Fibroblast of skin of back (primary cell): ENCODE results near the gene JAKMIP2. TPM values are rescaled to one million over a fixed set of nuclear protein-coding genes. Genes with fewer than 3 reads are reported as not detected.
"Not testable (repeated sequence)": the region's sequence is repeated elsewhere in the genome, so short reads cannot be mapped to it uniquely, and the experiment has no call there.

Source experiments
- DNase-seq: peaks from one replicate; pipeline ENCODE4 v3.0.0-alpha.2; 2013
- polyA plus RNA-seq, 2 experiments: library from polyadenylated mRNA; unstranded; fragments of 120-200 nt; gene quantifications; one replicate each; pipeline ENCODE4 v1.2.1, GENCODE V29; 2013; ENCODE audit not compliant: insufficient read length in 2 of 2

The JAKMIP2 gene
- polyA plus RNA-seq (2013, experiment 1 of 2; ENCODE audit: insufficient read length): 0.07 TPM
- polyA plus RNA-seq (2013, experiment 2 of 2; ENCODE audit: insufficient read length): 0.14 TPM

GRCh38 chr5:147782110-147783028, at the start of gene JAKMIP2:
Gene JAKMIP2 (minus strand): TSS chr5:147782728. CDS start chr5:147671806, 110,922 bp downstream.
- peak; percentile 47 for DNase-seq

DNA sequence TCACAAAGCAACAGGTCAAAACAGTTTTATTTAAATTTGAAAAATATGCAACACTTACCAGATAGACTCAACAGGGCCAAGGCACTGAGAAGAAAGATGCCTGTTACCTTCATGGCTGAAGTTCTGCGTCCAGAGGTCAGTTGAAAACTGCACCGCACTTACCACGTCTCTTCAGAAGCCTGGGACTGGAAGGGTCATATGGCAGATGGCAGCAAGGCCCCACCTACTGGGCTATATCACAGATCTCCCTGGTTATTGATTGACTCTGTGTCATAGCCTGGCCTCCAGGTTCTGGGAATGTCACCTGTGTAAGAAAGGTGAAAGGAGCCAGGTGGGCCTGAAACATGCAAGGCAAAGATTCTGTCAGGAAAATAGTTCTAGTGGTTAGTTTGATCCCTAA, 48.9 kb upstream of the JAKMIP2 start, which contains the start of gene SPINK1:
Gene SPINK1 (minus strand): TSS at position 207 of the 400 bp plus-strand sequence. CDS start 94 bp downstream, at position 113.
- no peak for DNase-seq

GRCh38 chr5:147830035-147830434, 47.5 kb upstream of the JAKMIP2 start:
- DNase-seq: no peak

GRCh38 chr5:147827017-147827416, 44.5 kb upstream of the JAKMIP2 start:
- DNase-seq: not testable (repeated sequence)

- no peak for DNase-seq
Measured at GRCh38 chr5:147826361-147826760, 43.8 kb upstream of the JAKMIP2 start.

- DNase-seq: peak; percentile 50
Measured at GRCh38 chr5:147822686-147823491, 40.4 kb upstream of the JAKMIP2 start.

- not testable (repeated sequence) for DNase-seq
Measured at GRCh38 chr5:147822222-147822621, 39.7 kb upstream of the JAKMIP2 start.

DNA sequence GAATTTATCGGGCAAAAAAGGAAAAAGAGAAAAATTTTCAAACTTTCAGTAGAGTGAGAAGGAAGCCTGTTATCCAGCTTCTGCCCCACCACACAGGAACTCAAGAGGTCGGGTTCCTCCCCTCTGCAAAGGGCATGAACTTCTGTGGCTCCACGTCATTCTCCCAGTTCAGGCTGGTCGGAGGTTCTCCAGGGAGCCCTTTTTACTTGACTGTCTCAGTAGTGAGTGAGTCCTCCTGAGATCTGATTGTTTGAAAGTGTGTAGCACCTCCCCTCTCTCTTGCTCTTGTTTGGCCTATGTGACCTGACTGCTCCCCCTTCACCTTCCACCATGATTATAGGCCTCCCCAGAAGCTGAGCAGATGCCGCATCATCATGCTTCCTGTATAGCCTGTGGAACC, 39.2 kb upstream of the JAKMIP2 start:
- no peak for DNase-seq

DNA sequence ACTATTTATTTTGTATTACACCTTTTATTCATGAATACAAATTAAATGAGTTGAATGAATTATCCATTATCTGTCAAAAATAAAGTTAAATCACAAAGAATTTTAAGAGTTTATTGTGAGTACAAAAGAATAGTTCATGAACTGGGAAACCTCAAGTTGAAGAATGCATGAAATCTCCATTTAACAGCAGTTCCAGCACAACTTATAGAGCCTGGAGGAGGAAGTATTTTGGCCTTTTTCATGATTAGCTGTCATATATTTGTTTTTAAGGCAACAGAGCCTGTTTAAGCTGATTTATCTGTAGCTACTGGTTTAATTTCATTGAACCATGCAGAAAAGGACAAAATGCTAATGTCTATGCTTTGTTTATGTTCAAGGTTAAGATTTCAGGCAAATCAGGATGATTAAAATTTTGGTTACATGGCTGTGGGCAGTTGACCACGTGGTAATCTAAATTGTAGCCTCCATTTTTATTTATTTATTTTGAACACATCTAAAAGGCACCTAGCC, 36.8 kb upstream of the JAKMIP2 start:
- DNase-seq: no peak

GRCh38 chr5:147818290-147818689, 35.8 kb upstream of the JAKMIP2 start:
- no peak for DNase-seq

DNA sequence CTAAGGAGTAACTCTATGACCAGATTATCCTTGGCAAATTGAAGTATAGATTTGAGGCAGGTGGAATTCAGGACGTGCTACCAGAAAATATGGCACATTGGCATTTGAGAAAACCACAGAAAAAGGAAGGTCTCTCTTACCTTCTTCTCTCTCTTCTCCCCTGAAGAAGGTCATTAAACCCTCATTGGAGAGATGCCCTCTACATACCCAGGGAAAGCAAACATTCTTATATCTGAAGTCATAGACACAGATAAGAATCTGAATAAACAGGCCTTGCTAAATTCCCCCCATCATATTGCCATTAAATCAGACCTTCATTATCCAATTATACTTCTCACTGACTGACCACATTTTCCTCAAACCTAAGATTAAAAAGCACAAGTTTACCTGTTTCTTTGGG, 31.2 kb upstream of the JAKMIP2 start:
- no peak for DNase-seq

GRCh38 chr5:147809830-147810666, 27.5 kb upstream of the JAKMIP2 start:
- DNase-seq: no peak

DNA sequence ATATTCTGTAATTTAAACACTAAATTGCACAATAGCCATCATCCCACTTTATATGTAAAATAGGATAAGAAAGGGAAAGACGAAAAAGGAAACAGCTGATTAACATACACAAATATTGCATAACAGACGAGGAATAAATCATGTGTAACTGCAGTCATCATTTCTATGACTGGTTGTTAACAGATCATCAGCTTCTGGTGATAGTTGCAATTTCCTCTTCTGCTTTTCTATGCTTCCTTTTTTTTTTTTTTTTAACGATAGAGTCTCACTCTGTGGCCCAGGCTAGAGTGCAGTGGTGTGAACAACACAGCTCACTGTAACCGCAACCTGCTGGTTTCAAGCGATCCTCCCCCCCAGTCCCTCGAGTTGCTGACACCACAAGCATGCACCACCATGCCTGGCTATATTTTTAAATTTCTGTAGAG, 22.5 kb upstream of the JAKMIP2 start:
- no peak for DNase-seq

- DNase-seq: no peak
Measured at GRCh38 chr5:147804334-147804733, 21.8 kb upstream of the JAKMIP2 start.

- DNase-seq: no peak
Measured at GRCh38 chr5:147803926-147804325, 21.4 kb upstream of the JAKMIP2 start.

DNA sequence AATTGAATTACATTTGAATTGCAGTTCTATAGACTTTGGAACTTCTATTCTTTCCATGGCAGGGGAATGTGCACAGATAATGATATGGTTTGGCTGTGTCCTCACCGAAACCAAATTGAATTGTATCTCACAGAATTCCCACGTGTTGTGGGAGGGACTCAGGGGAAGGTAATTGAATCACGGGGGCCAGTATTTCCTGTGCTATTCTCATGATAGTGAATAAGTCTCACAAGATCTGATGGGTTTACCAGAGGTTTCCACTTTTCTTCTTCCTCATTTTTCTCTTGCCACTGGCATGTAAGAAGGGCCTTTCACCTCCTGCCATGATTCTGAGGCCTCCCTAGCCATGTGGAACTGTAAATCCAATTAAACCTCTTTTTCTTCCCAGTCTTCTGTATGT, 20.6 kb upstream of the JAKMIP2 start:
- DNase-seq: not testable (repeated sequence)

DNA sequence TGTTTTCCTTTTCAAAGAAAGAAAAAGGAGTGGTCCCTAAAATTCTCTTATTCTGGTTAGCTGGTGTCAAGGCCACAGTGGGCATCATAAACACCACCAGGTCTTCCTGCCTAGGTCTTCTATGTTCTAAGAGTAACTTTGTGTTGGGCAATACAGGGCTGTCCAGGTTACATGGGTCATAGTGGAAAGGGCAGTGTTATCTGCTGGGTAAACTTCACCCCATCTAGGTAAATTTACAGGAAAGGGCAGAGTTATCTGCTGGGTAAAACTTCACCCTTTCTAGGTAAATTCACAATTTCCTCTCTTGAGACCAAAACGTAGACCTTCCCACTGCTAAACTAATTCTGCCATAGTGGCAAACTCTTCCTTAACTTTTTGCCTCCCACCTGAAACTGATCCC, 18.9 kb upstream of the JAKMIP2 start:
- DNase-seq: no peak

GRCh38 chr5:147800491-147800890, 18.0 kb upstream of the JAKMIP2 start:
- DNase-seq: no peak

- no peak for DNase-seq
Measured at GRCh38 chr5:147796556-147797308, 14.2 kb upstream of the JAKMIP2 start.

- no peak for DNase-seq
Measured at GRCh38 chr5:147791181-147791580, 8.7 kb upstream of the JAKMIP2 start.

- no peak for DNase-seq
Measured at GRCh38 chr5:147789820-147790219, 7.3 kb upstream of the JAKMIP2 start.
